IMR-90 (cell line): ENCODE measurements around the gene SLAMF9. TPM values are rescaled to one million over a fixed set of nuclear protein-coding genes. Genes with fewer than 3 reads are reported as not detected.
"Not testable (repeated sequence)": the region's sequence is repeated elsewhere in the genome, so short reads cannot be mapped to it uniquely, and the experiment has no call there.

Source experiments
- ATAC-seq: fragments of 200-7000 bp; cut with Tn5 transposase; 2 replicates; pipeline ENCODE4 v1.9.1; 2020; ENCODE audit warnings: low read depth, mild to moderate bottlenecking, moderate library complexity
- BruUV-seq: library from RNA; stranded (reverse); fragments of 400-500 nt; replicated peaks from 2 replicates; lab custom pipeline; 2021; lab: Mats Ljungman, UMichigan
- CTCF ChIA-PET: fragments of 300-600 bp; formaldehyde crosslinking; extraction: SDS; loops from one replicate; lab custom pipeline; 2021; ENCODE audit warnings: antibody characterized with exemption; lab: Yijun Ruan, JAX
- POLR2A ChIA-PET: fragments of 300-600 bp; sonication (Branson Sonifier 250); formaldehyde crosslinking; loops from one replicate; lab custom pipeline; 2022; ENCODE audit warnings: antibody characterized with exemption; ENCODE audit not compliant: unreplicated experiment; lab: Charles Lee
- DNase-seq: peaks from one replicate; pipeline ENCODE4 v3.0.0; 2013
- H2AFZ ChIP-seq: replicated peaks from 2 replicates; pipeline ENCODE3; 2013; ENCODE audit warnings: low read length, mild to moderate bottlenecking; ENCODE audit not compliant: poor library complexity
- H2AK5ac ChIP-seq: 2 replicates; pipeline ENCODE4 v1.6.1; 2013; ENCODE audit warnings: low read depth, low read length, inconsistent platforms
- H2AK9ac ChIP-seq: replicated peaks from 2 replicates; pipeline ENCODE3; 2013; ENCODE audit warnings: mild to moderate bottlenecking, low read depth, low read length, moderate library complexity; ENCODE audit not compliant: poor library complexity
- H2BK120ac ChIP-seq: 2 replicates; pipeline ENCODE4 v1.6.1; 2013; ENCODE audit warnings: low read depth, low read length, inconsistent platforms
- H2BK15ac ChIP-seq: 3 replicates; pipeline ENCODE4 v1.6.1; 2013; ENCODE audit warnings: low read depth, low read length, inconsistent platforms
- H2BK20ac ChIP-seq: 2 replicates; pipeline ENCODE4 v1.6.1; 2013; ENCODE audit warnings: low read depth, mild to moderate bottlenecking, inconsistent platforms, low read length, moderate library complexity
- H2BK5ac ChIP-seq: 2 replicates; pipeline ENCODE4 v1.6.1; 2013; ENCODE audit warnings: mild to moderate bottlenecking, low read depth, low read length, inconsistent platforms; ENCODE audit not compliant: poor library complexity, severe bottlenecking
- H3K14ac ChIP-seq: replicated peaks from 2 replicates; pipeline ENCODE4 v1.6.1; 2013; ENCODE audit warnings: low read depth, low read length, inconsistent platforms
- H3K18ac ChIP-seq: 2 replicates; pipeline ENCODE4 v1.6.1; 2013; ENCODE audit warnings: low read depth, low read length, control low read depth
- H3K23ac ChIP-seq: 2 replicates; pipeline ENCODE4 v1.6.1; 2013; ENCODE audit warnings: low read depth, low read length, inconsistent platforms
- H3K27ac ChIP-seq: 2 replicates; pipeline ENCODE4 v1.5.1; 2013; ENCODE audit warnings: mild to moderate bottlenecking, control low read depth, low read length; ENCODE audit not compliant: insufficient read depth
- H3K27me3 ChIP-seq: 2 replicates; pipeline ENCODE4 v1.6.1; 2013; ENCODE audit warnings: low read length; ENCODE audit not compliant: control insufficient read depth, insufficient read depth
- H3K36me3 ChIP-seq: 2 replicates; pipeline ENCODE4 v1.6.1; 2013; ENCODE audit warnings: low read length, mixed read lengths; ENCODE audit not compliant: control insufficient read depth, insufficient read depth
- H3K4ac ChIP-seq: 2 replicates; pipeline ENCODE4 v1.6.1; 2013; ENCODE audit warnings: low read depth, low read length, inconsistent platforms
- H3K4me1 ChIP-seq: 2 replicates; pipeline ENCODE4 v1.6.1; 2013; ENCODE audit warnings: low read length, mixed read lengths; ENCODE audit not compliant: control insufficient read depth, insufficient read depth
- H3K4me2 ChIP-seq: 2 replicates; pipeline ENCODE4 v1.6.1; 2013; ENCODE audit warnings: low read depth, mild to moderate bottlenecking, control low read depth, low read length, moderate library complexity
- H3K4me3 ChIP-seq: 2 replicates; pipeline ENCODE4 v1.5.1; 2013; ENCODE audit warnings: low read depth, mild to moderate bottlenecking, control low read depth, low read length, moderate library complexity; ENCODE audit not compliant: insufficient read depth
- H3K56ac ChIP-seq: 2 replicates; pipeline ENCODE4 v1.6.1; 2013; ENCODE audit warnings: low read length, inconsistent platforms; ENCODE audit not compliant: insufficient read depth; ENCODE audit errors: extremely low read depth
- H3K79me1 ChIP-seq, 2 experiments: 2 replicates each; pipeline ENCODE4 v1.6.1; 2013; ENCODE audit warnings: low read length in 2 of 2, inconsistent platforms in 1 of 2, low read depth in 1 of 2
- H3K9ac ChIP-seq: 2 replicates; pipeline ENCODE4 v1.6.1; 2013; ENCODE audit warnings: low read depth, low read length, control low read depth
- H3K9me1 ChIP-seq: 2 replicates; pipeline ENCODE4 v1.6.1; 2013; ENCODE audit warnings: low read length, inconsistent platforms; ENCODE audit not compliant: insufficient read depth
- H3K9me3 ChIP-seq: 2 replicates; pipeline ENCODE4 v1.6.1; 2013; ENCODE audit warnings: low read length; ENCODE audit not compliant: control insufficient read depth, insufficient read depth
- H4K20me1 ChIP-seq: 2 replicates; pipeline ENCODE4 v1.6.1; 2013; ENCODE audit warnings: low read length, inconsistent platforms; ENCODE audit not compliant: insufficient read depth
- H4K5ac ChIP-seq: 2 replicates; pipeline ENCODE4 v1.6.1; 2013; ENCODE audit warnings: mild to moderate bottlenecking, low read depth, low read length, control low read depth
- H4K8ac ChIP-seq, 2 experiments: 2 replicates each; pipeline ENCODE4 v1.6.1; 2013; ENCODE audit warnings: low read depth in 2 of 2, low read length in 2 of 2, control low read depth in 1 of 2, inconsistent platforms in 1 of 2
- H4K91ac ChIP-seq: 2 replicates; pipeline ENCODE4 v1.6.1; 2013; ENCODE audit warnings: low read depth, low read length, inconsistent platforms; ENCODE audit not compliant: insufficient read depth
- FOS ChIP-seq: fragments of 150-350 bp; IDR thresholded peaks from 2 replicates; pipeline ENCODE4 v1.6.1; 2016; ENCODE audit warnings: low read depth, low read length
- WGBS, 2 experiments: methylation state at CpG; one replicate each; pipeline versions ENCODE4 v1.1.5 to v1.1.7; 2013; ENCODE audit warnings: missing lambda C conversion rate in 2 of 2; ENCODE audit not compliant: insufficient read length in 1 of 2; ENCODE audit errors: extremely low coverage in 2 of 2; 5-methylcytosine and 5-hydroxymethylcytosine counted together
- dilution Hi-C: fragments of 300-500 bp; cut with HindIII; formaldehyde crosslinking; loops from one replicate; pipeline ENCODE4 v1.14.3; 2018; ENCODE audit warnings: low sequenced_read_pairs; ENCODE audit not compliant: unreplicated experiment
- in situ Hi-C: fragments of 300-500 bp; cut with MboI; formaldehyde crosslinking; loops from 3 replicates; pipeline ENCODE4 v1.14.3; 2019; ENCODE audit warnings: low sequenced_read_pairs, inconsistent platforms, mixed read lengths
- intact Hi-C: fragments of 100-400 bp; cut with micrococcal nuclease; formaldehyde crosslinking; loops from 2 replicates; pipeline ENCODE4 v1.10.0; 2022
- polyA plus RNA-seq, 3 experiments: library from polyadenylated mRNA; depleted of rRNA; stranded (reverse); fragments of >200 nt; gene quantifications; 2 replicates each; pipeline ENCODE4 v1.2.3, GENCODE V29; 2012; ENCODE audit warnings: low replicate concordance in 1 of 3
- total RNA-seq: library from RNA; depleted of rRNA; stranded (reverse); fragments of >200 nt; gene quantifications from 2 replicates; pipeline ENCODE4 v1.2.3, GENCODE V29; 2012

The SLAMF9 gene
- total and polyA plus RNA-seq, 2 of the 4 experiments (the other 2 are of a cell fraction): 0.18 to 0.67 TPM

- no peak for DNase-seq
- Histone ChIP-seq H4K5ac (no peak overlapping the region), H3K4me3 (no peak overlapping the region), H3K9me3 (no peaks in the 10 kb centered on the region), H3K9me1 (peaks cover 18% of the 10 kb centered on the region), H3K56ac (no peak overlapping the region), H3K27me3 (no peaks in the 10 kb centered on the region), H2BK20ac (no peak overlapping the region), H2AK9ac (no peak overlapping the region), H2BK120ac (no peak overlapping the region), H3K4me2 (no peak overlapping the region), H3K27ac (no peak overlapping the region), H2AK5ac (no peak overlapping the region), H4K91ac (no peak overlapping the region), H3K14ac (no peak overlapping the region), H4K20me1 (no peaks in the 10 kb centered on the region), H3K4ac (no peak overlapping the region), H3K36me3 (no peaks in the 10 kb centered on the region), H2AFZ (no peak overlapping the region), H2BK5ac (no peak overlapping the region), H3K79me1 (peaks cover 0 to 18% of the 10 kb centered on the region in 2 experiments; a peak in 2 of 4 replicates), H3K18ac (no peak overlapping the region), H3K23ac (no peak overlapping the region), H3K9ac (no peak overlapping the region), H4K8ac (no peak overlapping the region), H2BK15ac (no peak overlapping the region), H3K4me1 (peaks cover 11% of the 10 kb centered on the region)
- ChIA-PET POLR2A (no interaction called here), CTCF (no interaction called here)
- dilution Hi-C loops: no loop called here
- no TSS peak for BruUV-seq
- no CpG with 5 or more reads among the region's 1 CpG for WGBS, 2 experiments
- intact Hi-C loops: no loop called here
- ATAC-seq: no peak
- in situ Hi-C loops: no loop called here
- TF ChIP-seq FOS: no peak
Measured at GRCh38 chr1:159906960-159907359, 47.1 kb downstream of the SLAMF9 start.

GRCh38 chr1:159904036-159904435 lies 50.0 kb downstream of the SLAMF9 start:
- H3K14ac ChIP-seq, H3K9me1 ChIP-seq, CTCF ChIA-PET, H4K91ac ChIP-seq, H2BK120ac ChIP-seq, dilution Hi-C loops, H4K20me1 ChIP-seq, H3K56ac ChIP-seq, H3K4me3 ChIP-seq, H3K23ac ChIP-seq, intact Hi-C loops, in situ Hi-C loops, POLR2A ChIA-PET, H3K9me3 ChIP-seq, H3K9ac ChIP-seq, H3K4ac ChIP-seq, H3K27me3 ChIP-seq, BruUV-seq, H4K5ac ChIP-seq, H4K8ac ChIP-seq, H3K79me1 ChIP-seq, H2BK5ac ChIP-seq, ATAC-seq, DNase-seq, H2AFZ ChIP-seq, H3K18ac ChIP-seq, H2AK5ac ChIP-seq, H3K36me3 ChIP-seq, H3K27ac ChIP-seq, H3K4me1 ChIP-seq, H2BK15ac ChIP-seq, H2AK9ac ChIP-seq, H2BK20ac ChIP-seq, H3K4me2 ChIP-seq: not testable (repeated sequence)
- 72% methylated on average over 3 of the region's 3 CpGs; no CpG with 5 or more reads in 1 of the 2 experiments for WGBS, 2 experiments
